NCI-H345 (cell line): ENCODE data around the gene ILRUN.
"Not testable (repeated sequence)": the region's sequence is repeated elsewhere in the genome, so short reads cannot be mapped to it uniquely, and the experiment has no call there.

Experiments used
- DNase-seq: peaks from one replicate; lab custom pipeline; 2025; lab: John Stamatoyannopoulos, UW

The ILRUN gene

DNA sequence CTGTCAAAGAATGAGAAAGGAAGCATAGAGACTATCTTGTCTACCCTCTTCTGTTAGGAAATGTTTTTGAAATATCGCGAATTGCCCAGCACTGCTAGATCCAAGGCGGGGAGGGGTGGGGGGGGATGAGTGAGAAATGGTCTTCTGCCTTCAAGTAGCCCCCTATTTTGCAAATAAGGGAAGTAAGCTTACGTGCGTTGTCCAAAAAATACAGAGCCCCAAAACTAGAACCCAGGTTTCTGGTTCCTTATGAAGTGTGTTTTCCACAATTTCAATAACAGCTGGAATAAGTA, 923 bp upstream of the ILRUN start:
- no peak for DNase-seq

DNA sequence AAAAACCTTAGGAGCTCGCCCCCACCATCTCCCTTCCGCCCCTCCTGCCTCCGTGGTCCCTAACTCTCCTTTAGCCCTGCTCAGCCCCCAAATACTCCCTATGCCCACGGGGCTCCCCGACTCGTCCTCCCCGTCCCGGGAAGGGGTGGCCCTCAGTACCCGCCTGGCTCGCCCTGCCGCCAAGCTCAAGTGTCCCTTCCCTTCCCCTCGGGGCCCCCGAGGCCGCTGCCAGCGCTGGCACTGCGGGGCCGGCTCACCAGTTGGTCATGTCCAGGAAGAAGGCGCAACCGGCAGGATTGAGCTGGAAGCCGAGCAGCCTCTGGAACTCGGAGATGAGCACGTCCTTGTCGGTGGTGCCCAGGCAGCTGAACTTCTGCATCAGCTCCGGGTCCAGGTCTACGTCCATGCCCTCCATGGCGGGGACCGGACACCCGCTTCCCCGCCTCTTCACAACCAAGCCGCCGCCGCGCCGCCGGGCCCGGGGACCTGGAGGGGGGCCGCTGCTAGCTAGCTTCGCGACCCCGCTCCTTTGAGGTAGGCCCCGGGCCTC, 303 bp downstream of the ILRUN start:
- DNase-seq = no peak

DNA sequence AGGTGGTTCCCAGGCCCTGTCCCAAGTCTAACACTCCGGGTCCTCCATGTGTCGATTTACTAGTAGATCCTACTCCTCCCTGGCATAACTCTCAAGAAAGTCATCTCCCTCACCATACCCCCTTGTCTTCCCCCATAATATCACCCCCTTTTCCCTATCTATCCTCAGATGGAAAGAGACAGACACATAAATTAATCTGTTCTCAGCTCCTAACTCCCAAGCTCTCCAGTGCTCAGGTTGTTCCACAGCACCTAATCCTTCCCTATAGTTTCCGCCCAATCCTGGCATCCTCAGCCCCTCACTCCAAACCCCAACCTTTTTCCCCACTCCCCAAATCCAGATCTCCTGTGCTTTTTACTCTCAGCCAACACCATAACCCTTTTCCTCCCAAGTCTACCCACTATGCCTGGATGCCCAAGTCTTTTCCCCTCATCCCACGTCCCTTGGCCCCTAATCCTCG, 808 bp downstream of the ILRUN start:
- no peak for DNase-seq

DNA sequence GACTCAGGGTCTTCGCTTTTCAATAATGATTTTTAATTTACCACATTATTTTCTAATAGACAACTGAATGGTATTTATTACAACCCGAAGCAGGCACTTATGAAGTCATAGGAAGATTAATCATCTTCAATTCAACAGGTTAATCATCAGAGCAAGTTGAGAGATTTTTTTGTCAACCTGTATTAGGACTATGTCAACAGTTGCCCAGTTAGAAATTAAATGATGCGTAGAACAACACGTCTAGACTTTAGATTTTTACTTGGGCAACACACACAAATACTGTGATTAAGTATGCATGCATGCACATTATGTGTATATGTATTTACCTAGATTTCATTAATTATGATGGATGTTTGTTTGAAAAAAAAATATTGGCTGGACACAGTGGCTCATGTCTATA, 4.3 kb downstream of the ILRUN start:
- no peak for DNase-seq

DNA sequence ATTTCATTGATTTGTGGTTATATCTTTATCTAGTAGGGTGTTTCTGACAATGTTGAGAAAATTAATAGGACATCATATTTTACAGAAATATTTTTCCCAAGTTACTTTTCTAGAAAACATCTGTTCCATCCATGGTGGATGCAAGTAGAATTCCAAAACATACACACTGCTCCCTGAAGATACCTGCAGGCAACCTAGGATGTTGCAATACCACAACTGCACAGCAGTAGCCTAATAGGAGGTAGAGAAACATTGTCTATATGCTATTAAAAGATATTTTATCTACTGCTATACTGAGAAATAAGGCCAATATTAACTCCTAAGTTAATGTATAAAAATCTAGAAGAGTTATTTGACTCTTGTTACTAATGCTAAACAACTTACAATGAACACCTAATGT, 6.8 kb downstream of the ILRUN start:
- no peak for DNase-seq

DNA sequence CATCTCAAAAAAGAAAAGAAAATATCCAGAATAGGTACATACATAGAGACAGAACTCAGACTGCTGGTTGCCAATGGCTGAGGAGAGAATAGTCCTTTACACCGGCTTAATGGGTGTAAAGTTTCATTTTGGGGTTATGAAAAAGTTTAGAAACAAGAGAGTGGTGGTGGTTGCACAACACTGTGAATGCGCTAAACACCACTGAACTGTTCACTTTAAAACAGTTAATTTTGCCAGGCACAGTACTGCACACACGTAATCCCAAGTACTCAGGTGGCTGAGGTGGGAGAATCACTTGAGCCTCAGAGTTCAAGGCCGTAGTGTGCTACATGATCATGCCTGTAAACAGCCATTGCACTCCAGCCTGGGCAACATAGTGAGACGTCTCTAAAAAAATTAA, 7.6 kb downstream of the ILRUN start:
- DNase-seq = no peak

DNA sequence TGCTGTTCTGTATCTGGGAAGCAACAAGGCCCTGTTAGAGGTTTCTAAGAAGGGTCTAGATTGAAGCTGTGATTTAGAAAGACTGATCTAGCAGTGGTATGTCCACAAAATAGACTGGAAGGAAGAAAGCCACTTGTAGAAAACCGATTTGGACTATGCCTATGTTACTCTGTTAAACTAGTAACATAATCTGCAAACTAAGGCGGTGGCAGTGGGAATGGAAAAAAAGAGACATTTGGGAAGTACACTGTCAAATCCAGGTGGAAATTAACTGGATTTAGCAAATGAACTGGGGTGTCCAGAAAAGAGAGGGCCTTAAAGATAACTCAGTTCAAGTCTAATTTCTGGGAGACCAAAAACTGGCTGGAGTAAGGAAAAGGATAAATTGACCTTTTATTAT, 11.6 kb downstream of the ILRUN start:
- DNase-seq = no peak

DNA sequence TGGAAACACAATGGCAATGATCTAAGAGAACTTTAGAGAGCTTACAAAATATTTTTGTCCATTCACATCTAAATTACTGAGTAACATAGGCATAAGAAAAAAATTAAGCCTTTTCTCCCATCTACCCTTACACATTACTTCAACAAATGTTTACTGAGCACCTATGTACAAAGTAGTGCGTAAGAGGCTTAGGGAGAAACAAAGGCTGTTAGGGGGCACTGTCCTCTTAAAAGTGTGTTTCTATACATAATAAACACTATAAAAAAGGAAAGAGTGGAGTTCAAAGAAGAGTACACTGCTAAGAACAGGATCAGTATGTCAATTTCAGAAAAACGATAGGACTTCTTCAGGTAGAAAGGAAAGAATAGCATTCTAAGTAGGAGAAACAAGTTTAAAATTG, 12.2 kb downstream of the ILRUN start:
- DNase-seq = no peak

DNA sequence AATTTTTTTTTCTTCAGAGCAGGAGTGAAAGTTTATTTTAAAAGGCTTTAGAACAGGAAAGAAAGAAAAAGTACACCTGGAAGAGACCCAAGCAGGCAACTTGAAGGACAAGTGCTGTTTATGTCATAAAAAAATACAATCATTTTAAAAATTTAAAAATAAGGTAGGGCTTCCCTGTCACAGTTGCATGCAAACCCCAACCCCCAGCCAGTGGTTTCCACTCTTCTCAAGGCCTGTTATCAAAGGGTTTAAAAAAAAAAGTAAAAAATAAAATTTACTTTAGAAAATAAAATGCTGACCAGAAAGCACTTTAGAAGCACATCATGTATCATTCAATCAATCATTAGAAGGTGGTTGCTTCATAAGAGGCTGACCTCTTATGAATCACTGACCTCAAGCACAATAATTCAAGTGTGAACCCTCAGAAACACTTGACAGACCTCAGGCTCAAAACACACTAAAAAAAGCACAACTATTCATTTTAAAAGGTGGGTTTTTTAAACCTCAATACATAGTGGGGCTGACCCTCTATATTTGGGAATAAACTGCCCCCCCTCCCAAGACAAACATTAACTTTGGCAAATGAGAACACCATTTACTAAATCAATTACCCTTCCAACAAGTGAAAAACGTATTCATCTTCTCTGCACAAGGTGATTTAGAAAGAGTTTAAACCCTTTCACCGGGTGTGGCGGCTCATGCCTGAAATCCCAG, 15.6 kb downstream of the ILRUN start:
- DNase-seq = no peak

DNA sequence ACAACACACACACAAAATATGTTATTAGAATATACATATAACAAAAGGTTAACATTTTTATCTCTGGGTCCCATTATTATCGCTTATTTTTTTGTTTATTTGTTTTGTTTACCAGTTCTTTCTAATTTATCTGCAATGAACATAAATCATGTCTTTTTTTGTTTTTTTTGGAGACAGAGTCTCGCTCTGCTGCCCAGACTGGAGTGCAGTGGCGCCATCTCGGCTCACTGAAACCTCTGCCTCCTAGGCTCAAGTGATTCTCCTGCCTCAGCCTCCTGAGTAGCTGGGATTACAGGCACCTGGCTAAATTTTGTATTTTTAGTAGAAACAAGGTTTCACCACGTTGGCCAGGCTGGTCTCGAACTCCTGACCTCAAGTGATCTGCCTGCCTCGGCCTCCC, 16.3 kb downstream of the ILRUN start:
- not testable (repeated sequence) for DNase-seq

DNA sequence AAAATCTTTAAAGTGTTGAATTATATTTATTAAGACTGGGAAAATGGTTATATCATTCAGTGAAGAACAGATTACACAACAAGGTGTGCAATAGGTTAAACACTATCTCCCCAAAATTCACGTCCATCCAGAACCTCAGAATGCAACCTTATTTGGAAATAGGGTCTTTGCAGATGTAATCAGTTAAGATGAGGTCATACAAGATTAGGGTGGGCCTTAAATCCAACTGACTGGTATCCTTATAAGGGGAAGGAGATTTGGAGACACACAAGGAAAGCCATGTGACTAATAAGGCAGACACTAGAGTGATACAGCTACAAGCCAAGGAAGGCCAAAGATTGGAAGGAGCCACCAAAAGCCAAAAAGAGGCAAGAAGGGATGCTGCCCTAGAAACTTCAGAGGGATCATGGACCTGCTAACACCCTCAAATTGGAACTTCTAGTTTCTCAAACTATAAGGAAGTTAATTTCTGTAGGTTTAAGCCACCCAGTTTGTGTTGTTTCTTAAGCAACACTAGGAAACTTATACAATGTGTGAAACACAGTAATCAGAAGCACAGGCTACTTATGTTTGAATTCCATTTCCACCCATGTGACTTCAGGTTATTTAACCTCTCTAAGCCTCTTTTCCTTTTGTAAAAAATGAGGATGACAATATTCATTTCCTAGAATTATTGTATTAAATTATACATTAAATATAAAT, 16.9 kb downstream of the ILRUN start:
- DNase-seq = no peak

DNA sequence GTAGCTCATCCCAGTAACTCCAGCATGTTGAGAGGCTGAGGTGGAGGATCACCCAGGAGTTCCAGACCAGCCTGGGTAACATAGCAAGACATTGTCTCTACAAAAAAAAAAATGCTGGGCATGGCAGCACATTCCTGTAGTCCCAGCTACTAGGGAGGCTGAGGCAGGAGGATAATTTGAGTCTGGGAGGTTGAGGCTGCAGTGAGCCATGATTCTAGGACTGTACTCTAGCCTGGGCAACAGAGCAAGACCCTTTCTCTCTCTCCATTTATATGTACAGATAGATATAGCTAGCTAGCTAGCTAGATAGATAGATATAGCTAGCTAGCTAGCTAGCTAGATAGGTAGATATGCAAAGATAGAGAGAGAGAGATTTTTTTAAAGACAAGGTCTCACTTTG, 20.4 kb downstream of the ILRUN start:
- no peak for DNase-seq

DNA sequence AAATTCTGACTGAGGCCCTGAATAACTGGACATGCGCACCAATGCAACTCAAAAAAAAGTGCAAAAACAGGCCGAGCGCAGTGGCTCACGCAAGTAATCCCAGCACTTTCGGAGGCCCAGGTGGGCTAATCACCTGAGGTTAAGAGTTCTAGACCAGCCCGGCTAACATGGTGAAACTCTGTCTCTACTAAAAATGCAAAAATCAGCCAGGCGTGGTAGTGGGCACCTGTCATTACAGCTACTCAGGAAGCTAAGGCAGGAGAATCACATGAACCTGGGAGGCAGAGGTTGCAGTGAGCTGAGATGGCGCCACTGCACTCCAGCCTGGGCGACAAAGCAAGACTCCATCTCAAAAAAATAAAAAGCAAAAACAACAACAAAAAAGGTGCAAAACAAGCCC, 21.6 kb downstream of the ILRUN start:
- not testable (repeated sequence) for DNase-seq

DNA sequence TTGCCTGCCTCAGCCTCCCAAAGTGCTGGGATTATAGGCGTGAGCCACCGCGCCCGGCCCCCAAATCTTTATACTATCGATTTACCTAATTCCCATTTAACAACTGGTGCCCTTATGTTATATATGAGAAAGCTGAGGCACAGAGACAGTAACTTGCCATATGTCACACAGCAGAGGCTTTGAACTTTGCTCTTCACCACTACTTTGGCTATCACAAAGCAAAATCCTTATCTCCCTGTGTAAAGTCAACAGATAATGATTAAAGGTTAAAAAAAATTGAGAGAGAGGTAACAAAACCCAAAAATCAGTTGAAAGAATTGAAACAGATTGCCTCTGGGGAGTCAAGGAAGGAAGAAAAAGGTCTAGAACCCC, 22.3 kb downstream of the ILRUN start:
- DNase-seq = no peak

DNA sequence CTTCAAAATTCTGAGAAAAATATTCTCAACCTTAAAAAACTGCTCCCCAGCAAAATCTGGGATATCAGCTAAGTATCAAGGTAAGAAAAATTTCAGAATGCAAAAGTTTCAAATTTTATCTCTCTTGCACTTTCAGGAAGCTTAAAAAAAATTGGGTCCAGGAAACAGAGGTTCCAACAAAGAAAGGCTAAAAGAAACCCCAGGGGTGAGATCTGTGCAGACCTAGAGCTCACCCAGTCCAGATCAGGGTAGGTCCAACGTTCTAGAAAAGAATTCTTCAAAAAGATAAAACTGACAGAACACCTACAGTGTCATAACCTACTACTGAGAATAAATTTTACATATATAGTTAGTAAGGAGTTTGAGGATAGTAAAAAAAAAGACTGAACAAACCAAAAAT, 23.5 kb downstream of the ILRUN start:
- no peak for DNase-seq

DNA sequence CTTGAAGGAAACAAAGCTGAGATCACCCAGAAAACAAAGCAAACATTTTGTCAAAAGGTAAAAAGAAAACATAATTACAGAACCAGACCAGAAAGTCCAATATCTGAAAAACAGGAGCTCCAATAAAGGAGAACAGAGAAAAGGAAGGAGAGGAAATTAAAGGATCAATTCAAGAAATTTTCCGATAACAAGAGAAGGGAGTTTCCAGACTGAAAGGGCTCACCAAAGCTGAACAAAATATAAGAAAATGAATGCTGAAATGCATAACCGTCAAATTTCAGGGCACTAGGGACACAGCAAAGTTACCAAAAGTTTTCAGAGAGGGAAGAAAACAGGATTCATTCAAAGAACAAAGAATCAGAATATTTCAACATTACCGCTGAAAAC, 23.9 kb downstream of the ILRUN start:
- no peak for DNase-seq

DNA sequence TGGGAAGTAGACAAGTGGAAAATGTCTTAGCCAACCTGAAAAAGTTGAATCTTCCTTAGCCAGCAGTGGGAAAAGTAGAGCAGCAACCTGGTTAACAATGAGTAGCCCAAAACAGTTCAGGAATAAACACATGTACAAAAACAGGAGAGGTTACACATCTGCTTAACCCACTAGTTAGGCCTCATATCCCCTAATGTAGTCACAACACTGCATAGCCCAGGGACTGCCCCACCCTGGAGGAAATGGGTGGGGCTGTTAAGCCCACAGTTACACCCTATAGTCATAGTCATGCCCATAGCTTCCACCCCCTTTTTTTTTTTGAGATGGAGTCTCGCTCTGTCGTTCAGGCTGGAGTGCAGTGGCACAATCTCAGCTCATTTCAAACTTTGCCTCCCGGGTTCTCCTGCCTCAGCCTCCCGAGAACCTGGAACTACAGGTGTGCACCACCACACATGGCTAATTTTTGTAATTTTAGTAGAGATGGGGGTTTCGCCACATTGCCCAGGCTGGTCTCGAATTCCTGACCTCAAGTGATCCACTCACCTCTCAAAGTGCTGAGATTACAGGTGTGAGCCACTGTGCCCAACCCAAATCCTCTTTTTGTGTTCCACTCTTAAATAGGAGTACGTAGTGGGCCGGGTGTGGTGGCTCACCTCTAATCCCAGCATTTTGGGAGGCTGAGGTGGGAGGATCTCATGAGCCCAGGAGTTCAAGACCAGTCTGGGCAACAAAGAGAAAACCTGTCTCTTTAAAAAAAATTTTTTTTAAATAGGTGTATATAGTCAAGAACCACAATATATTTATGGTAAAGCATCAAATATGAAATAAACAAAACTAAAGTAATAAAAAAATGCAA, 24.5 kb downstream of the ILRUN start:
- no peak for DNase-seq

DNA sequence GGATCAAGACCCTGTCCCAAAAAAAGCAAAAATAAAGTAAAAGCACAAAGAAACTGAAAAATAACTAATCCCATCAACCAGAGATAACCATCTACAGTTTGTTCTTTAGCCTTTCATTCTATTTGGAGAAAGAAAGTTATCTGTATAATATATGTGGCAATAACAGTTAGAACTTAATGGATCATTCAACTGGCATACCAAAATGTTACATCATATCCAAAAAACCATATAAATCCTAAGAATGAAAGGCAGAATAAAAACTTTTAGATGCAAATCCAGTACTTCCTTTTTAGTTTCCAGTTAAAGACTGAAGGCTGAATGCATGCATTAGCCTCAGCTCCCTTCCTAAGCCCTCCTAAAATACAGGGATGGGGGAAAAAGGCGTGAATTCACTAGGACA, 25.2 kb downstream of the ILRUN start:
- DNase-seq = no peak

DNA sequence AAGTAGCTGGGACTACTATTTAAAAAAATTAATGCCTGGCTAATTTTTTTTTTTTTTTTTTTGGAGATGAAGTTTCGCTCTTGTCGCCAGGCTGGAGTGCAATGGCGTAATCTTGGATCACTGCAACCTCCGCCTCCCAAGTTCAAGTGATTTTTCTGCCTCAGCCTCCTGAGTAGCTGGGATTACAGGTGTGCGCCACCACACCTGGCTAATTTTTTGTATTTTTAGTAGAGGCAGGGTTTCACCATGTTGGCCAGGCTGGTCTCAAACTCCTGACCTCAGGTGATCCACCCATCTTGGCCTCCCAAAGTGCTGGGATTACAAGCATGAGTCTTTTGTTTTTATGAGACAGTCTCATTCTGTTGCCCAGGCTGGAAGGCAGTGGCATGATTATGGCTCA, 27.8 kb downstream of the ILRUN start:
- DNase-seq = not testable (repeated sequence)

DNA sequence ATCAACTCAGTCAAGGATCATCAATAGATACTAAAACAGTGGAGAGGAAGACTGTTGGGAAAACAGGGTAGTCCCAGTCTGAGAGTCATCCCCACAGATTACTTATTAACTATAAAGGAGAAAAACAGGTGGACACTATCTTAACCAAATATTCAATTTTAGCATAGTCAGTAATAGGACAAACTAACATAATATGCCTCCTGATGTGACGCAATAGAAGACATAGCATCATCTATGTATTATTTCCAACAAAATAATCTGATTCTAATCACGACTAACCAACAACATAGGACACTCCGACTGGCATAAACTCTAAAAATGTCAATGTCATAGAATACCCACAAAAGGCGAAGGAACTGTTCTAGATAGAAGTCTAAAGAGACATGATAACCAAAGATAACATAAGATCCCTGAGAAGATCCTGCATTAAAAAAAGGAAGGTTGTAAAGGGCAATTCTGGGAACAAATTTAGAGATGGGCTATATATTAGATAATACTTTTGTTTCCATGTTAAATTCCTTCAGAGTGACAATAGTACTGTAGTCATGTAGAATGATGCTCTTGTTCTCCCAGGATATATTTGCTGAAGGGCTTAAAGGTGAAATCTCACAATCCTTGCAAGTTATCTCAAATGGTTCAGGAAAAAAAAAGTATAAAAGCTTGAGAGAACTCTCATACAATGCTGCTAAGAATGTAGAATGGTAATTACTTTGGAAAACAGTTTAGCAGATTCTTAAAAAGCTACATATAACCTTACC, 28.9 kb downstream of the ILRUN start:
- DNase-seq = no peak

DNA sequence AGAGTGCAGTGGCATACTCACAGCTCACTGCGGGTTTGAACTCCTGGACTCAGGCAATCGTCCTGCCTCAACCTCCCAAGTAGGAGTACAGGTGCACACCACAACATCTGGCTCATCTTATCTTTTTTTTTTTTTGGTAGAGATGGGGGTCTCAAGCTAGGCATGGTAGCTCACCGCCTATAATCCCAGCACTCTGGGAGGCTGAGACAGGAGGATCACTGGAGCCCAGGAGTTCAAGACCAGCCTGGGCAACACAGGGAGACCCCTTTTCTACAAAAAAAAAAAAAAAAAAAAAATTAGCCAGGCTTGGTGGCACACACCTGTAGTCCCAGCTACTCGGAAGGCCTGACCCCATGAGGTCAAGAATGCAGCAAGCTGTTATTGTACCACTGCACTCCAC, 31.5 kb downstream of the ILRUN start:
- DNase-seq = no peak
